NOMO-1 treated with dmso at 0.1 percent for 144 hours (cell line): ENCODE measurements around the gene CRYBB1.
"Not testable (repeated sequence)": the region's sequence is repeated elsewhere in the genome, so short reads cannot be mapped to it uniquely, and the experiment has no call there.

Source experiments
- DNase-seq: peaks from one replicate; lab custom pipeline; 2025; ENCODE audit not compliant: unreplicated experiment; lab: John Stamatoyannopoulos, UW

The CRYBB1 gene

DNA sequence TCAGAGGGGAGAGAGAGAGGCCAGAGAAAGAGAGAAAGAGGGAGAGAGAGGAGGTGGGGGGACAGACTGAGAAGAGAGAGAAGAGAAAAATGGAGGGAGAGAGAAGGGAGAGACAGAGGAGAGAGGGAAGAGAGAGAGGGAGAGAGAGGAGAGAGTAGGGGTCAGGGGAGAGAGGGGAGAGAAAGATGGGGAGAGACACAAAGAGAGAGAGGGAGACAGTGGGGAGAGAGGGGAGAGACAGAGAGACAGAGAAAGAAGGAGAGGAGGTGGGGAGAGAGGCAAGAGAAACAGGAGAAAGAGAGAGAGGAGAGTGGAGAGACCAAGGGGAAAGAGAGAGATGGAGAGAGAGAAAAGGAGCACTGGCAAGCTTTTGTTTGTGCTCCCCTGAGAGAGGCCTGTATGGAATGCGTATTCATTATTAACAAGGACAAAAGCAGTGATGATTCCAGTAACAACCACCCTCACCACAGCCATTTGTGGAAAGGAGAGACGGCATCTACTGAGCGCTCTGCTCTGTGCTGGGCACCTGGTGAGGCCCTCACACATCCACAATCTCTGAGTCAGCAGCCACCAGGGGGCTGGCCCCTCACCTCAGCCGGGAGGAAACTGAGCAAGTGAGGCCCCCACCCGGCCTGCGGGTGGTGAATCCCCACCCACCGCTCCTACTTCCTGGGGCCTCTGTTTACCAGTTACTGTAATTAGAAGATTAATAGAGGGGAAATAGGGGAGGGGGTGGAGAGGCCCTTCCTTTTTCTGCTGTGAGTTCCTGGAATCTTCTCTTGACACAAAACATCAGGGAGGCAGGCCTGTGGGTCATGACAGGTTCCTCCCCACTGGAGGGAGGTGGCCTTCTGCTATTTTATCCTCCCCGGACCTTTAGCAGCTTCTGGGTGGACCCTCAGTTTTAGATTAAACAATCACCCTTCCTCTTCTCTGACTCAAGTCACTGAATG is 24.9 kb upstream of the CRYBB1 start:
- no peak for DNase-seq

DNA sequence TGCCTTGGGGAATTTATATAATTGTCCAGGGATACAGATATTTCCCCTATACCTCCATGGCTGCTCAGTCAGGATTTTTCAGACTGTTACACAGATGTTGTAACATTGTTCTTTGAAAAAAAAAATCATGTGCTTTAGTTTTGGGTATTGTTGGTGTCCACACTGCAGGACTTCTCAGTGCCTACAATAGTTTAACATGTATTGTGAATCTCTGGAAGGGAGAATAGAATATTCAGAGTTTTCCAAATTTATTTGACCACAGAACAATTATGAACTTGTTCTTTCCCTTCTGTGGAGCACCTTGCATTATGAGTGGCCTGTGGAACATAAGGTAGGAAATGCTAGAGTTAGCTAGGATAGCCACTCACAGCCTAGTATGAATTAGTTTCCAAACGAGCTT is 18.5 kb upstream of the CRYBB1 start:
- no peak for DNase-seq

DNA sequence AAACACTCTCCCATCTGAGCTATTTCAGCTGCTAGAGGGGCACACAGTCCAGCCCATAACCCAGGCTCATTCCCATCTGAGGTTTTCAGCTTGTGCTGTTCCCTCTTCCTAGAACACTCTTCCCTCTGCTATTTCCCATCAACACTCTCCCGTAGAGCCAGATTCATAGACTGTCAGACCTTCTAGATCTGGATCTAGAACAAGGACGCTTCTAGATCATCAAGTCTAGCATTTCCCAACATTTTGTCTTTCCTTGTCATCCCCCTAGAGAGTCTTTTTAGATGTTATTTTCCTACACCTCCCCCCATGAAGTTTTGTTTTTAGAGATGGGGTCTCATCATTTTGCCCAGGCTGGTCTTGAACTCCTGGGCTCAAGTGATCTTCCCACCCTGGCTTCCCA is 17.3 kb upstream of the CRYBB1 start:
- DNase-seq = no peak

DNA sequence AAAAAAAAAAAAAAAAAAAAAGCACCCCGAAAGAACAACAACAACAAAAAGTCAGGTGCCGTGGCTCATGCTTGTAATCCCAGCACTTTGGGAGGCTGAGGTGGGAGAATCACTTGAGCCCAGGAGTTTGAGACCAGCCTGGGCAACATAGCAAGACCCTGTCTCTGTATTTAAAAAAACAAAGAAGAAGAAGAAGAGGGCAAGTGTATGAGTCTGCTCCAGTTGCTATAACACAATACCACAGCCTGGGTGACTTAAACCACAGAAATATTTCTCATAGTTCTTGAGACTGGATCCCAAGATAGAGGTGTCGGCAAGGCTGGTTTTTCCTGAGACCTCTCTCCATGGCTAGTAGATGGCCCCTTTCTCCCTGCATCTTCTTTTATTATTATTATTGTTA is 16.4 kb upstream of the CRYBB1 start:
- no peak for DNase-seq

DNA sequence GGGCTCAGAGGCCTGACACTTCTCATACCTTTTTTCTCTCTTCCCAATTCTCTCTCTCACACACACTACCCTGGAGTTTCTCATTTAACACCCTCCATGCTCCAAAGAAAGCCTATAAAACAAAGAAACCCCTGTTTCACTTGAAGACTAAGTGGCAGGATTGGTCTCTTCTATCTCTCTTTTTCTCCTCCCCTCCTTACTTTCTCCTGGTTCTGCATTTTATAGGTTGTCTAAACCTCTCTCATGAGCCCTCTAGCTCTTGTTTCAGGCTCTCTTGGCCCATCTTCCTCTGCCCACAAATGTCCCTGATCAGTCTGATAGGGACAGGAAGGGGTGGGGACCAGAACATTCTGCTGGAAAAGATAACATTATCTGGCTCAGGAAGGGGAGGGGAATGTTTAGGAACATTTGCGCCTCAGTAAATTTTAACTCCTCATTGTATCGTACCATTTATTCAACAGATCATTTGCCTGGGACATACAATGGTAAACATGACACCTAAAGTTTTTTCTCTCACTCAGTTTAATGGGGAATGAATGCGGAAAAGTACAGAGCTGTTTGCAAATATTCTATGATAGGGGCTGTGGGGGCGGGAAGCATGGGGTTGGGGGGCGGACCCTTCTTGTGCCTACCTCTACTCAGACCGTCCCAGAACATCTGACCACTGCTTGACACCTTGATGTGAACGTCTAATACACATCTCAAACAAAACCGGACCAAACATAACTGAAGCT is 14.8 kb upstream of the CRYBB1 start:
- no peak for DNase-seq

DNA sequence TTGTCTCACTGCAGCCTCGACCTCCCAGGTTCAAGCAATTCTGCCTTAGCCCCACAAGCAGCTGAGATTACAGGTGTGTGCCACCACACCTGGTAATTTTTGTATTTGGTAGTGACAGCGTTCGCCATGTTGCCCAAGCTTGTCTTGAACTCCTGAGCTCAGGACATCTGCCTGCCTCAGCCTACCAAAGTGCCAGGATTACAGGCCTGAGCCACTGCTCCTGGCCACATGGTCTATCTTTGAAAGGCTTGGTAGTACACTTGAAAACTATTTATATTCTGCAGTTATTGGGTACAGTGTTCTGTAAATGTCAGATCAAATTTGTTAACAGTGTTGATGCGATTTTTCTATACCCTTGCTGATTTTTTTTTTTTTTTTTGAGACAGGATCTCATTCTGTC is 13.5 kb upstream of the CRYBB1 start:
- no peak for DNase-seq

DNA sequence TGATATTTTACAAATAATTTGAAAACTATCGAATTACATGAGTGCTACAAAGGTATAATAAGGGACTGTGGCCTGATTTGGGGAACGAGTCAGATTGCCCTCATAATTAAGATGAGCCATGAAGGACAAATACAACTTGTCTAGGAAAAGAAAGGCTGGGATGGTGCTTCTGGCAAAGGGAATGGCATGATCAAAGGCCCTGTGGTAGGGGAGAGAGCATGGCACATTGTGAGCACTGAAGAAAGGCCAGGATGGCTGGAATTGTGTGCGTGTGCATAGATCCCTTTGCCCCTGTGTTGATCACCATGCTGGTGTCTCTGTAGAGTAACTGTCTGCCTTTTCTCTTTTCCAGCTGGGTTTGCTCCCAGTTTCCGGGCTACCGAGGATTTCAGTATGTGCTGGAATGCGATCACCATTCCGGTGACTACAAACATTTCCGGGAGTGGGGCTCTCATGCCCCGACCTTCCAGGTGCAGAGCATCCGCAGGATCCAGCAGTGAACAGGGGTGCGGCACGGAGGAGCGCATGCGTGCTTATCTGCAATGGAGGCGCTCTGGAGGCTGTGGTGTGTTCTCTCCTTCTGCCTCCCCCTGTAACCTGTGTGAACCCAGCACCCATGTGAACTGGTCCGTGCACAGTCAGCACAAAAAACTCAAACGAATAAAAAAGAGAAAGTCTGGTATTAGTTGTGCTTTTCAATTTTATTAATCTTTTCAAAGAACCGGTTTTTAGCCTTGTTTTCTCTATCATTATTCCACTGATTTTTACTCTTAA is 12.3 kb upstream of the CRYBB1 start:
- DNase-seq = no peak

DNA sequence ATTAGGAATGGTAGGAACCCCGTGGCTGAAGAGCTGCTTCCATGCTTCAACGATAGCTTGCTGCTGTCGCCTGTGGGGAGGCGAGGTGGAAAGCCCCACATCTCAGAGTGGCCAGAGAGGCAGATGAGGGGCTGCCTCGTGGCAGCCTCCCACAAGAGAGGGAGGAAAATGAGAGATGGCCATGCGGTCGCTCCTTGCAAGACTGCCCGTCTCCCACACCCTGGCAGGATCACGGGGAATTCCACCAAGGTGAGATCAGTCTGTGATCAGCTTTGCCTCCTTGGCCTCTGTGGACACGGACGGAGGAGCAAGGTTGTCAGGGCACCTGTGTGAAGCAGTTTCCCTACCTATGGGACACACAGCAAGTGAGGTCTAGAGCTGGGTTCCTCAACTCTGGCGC is 7.0 kb upstream of the CRYBB1 start:
- no peak for DNase-seq

DNA sequence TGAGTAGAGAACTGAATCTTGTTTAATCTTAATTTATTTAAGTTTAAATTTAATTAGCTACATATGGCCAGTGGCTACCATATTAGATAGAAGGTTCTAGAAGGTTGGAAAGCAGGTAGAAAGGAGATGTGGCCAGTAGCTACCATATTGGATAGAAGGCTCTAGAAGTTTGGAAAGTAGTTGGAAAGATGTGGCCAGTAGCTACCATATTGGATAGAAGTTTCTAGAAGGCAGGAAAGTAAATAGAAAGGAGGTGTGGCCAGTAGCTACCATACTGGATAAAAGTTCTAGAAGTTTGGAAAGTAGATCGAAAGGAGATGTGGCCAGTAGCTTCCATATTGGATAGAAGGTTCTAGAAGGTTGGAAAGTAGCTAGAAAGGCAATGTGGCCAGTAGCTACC is 6.2 kb upstream of the CRYBB1 start:
- no peak for DNase-seq

DNA sequence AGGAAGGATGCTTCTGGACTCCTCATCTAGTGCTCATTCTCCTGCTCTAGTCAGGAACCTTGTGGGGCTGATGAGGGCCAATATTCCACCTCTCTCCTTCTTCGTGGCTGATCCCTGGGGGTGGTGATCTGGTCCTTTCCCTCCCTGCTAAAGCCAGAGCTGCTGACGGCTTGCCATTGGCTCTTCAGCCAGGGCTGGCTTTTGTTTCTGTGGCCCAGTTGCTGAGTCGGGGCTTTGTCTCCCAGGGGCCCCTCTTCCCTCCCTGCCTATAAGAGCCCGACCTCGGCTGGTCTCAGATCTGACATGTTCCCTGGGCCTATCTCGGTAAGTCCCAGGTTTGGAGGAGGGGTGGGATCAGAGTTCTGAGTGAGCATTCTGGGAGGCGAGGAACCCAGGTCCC is 3.8 kb upstream of the CRYBB1 start, which contains the start of gene CRYBA4:
TSS of gene CRYBA4 (plus strand) at position 301 of the 400 bp plus-strand sequence. CDS start 634 bp downstream, outside the sequence.
- DNase-seq = no peak

DNA sequence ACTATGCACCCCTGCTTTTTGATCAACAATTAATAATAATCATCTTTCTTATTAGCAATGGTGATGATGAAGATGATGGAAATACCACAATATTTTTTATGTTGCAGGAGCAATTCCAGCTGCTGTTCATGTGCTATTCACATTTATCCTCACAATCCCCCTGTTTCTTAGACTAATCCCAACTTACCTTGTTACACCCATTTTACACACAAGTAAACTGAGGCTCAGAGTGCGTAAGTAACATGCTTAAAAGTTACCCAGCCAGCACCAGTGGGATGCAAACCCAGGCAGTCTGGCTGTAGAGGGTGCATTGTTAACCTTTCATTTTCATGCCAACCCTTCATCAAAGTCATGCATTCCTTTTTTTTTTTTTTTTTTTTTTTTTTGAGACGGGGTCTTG is 2.4 kb upstream of the CRYBB1 start:
- DNase-seq = no peak

DNA sequence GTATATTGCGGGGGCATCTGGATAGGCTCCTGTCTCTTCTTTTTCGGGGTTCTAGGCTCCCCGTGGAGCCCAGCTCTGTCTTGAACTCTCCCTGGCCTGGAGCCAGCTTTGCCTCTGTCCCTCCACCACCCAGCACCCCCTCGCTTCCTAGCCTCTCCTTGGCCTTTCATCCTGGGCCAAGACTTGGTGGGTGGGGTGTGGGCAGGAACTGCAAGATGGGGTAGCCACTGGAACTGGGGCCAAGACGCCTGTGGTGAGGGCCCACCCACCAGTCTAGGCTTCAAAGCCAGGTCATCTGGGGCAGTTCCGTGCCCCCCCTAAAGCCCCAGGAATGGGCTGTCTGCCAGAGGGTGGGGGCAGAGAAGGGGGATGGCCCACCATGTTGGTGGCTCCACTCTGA is 1.7 kb upstream of the CRYBB1 start:
- no peak for DNase-seq

DNA sequence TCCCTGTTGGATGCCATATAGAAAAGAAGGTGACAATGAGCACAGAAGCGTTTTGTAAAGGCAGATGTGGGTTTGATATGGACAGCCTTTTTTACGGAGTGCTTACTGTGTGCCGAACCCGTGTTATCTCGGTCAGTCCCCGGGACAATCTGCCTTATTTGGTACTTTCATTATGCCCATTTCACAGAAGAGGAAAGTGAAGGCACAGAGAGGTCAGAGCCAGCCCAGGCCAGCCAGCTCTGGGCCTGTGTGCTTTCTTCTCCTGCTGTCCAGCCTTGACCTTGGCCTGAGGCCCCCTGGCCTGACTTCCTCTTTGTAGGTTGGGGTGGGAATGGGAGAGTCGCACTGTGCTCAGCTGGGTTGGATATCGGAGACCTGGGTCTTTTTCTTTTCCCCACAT is 628 bp upstream of the CRYBB1 start:
- DNase-seq = no peak

DNA sequence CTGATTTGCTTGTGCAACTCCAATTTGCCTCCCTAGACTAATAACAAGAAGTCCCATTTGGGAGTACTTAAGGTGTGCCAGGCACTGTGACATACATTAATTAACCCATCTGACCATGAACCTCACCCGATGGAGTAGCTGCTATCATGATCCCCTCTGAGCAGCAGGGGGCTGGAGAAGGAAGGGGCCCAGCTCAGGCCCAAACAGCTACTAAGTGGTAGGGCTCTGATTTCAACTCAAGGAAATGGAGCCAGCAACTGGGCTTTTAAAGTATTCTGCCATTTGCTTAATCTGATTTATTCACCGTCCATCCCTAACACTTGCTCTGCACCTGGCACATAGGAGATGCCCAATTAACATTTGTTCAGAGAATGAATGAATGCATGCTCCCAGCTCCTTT is 1.2 kb downstream of the CRYBB1 start:
- no peak for DNase-seq

DNA sequence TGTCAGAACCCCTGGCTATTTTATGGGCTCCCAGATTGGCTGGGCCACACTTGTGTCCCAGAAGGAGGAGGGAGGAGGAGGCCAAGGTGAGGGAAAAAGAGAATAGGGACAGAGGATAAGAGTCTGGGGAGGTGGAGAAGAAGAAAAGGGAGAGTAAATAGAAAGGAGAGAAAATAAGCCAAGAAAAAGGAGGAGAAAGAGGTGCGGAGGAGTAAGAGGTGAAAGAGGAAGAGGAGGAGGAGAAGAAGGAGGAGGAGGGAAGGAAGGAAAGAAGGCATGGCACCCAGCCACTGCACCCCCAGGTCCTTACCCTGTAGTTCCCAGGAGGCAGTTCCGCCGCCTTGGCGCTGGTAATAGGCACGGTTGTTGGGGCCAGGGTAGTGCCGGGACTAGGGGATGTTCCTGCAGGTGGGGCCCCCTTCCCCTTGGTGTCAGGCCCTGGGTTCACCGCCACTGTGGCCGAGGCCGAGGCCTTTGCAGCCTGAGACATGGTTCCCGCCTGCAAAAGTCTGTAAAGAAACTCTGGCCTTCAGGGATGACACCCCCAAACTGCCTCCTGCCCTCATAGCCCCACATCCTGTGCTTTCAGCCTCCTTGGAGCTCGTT is 1.9 kb downstream of the CRYBB1 start:
- no peak for DNase-seq

DNA sequence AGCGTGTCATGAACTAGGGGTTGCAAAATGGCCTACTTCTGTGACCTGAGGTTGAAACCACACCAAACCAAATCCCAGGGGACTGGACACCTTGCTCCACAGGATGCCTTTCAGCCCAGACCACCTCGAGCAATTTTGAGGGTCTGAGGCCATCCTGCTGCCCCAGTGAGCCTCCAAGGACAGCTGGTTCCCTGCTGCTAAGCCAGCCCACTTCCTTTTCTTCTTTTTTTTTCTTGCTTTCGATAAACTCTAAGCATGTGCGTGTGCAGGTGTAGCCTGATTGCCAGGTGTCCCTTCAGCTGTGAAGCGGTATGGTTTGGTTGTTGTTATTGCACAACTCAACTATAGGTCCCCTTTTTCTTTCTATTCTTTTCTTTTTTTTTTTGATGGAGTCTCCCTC is 2.7 kb downstream of the CRYBB1 start:
- no peak for DNase-seq

DNA sequence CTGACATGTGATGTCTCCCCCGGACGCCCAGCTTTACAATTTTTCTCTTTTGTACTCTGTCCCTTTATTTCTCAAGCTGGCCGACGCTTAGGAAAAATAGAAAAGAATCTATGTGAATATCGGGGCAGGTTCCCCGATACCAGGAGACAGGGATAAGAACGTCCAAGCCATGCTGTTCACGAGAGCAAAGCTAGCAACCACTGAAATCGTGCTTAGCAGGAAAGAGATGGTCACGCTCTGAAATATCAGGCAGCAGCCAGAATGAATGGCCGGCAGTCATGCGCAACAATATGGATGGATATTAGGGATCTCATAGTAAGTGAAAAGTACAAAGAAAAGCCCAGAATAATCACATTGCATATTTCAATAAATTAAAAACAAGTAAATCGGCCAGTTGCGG is 3.5 kb downstream of the CRYBB1 start:
- no peak for DNase-seq

DNA sequence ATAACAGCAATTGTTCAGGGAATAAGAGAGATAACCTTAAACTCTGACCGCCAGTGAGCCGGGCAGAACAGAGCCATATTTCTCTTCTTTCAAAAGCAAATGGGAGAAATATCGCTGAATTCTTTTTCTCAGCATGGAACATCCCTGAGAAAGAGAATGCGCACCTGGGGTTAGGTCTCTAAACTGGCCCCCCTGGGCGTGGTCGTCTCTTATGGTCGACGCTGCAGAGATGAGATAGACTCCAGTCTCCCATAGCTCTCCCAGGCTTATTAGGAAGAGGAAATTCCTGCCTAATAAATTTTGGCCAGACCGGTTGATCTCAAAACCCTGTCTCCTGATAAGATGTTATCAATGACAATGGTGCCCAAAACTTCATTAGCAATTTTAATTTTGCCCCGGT is 4.1 kb downstream of the CRYBB1 start:
- DNase-seq = not testable (repeated sequence)

DNA sequence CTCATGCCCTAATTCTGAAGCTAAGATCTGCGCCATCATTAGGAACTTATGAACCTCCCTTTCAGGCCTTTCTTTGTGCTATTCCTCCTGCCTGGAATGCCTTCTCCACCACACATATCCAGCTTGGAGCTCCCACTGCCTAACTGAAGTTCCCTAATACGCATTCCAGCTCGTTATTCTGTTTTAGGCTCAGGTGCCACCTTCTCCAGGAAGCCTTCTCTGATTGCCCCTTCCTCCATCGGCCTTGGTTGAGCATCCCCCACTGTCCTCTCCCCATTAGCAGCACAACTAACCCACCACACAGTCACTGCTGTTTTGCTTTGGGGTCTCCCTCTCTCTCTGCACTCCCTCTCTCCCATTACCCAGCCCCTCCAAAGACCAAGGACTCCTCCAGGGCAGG is 5.2 kb downstream of the CRYBB1 start:
- DNase-seq = no peak

DNA sequence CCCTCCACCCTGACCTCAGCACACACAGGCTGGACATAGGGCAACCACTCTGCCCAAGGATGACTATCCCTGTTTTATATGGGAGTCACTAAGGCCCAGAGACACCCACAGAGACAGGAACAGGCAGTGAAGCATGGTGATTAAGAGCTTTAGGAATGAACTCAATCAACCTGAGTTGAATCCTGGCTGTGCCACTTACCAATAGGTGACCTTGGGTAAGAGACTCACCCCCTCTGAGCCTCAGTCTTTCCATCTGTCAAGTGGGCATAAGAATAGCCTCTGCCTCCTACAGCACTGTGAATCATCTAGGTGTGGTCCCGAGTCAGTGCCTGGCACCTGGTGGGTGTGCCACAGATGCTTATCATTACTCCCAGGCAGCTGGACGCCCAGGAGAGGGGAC is 6.8 kb downstream of the CRYBB1 start:
- no peak for DNase-seq
